Ovary (tissue), 3 donors: ENCODE data around the gene ARSJ.

Experiments
- POLR2A ChIP-seq: fragments of 450-650 bp; IDR thresholded peaks from one replicate; pipeline ENCODE4 v1.6.1; 2017; ENCODE audit warnings: antibody characterized with exemption, mild to moderate bottlenecking, moderate library complexity
- TF ChIP-seq, protein P1 (sequence below), 3 donors: fragments of 450-650 bp in 2 of 3; fragments of 200-600 bp in 1 of 3; IDR thresholded peaks; one replicate each; pipeline versions ENCODE4 v1.5.1 to v1.8.0; 2016 to 2022; ENCODE audit warnings: antibody characterized with exemption in 3 of 3, mild to moderate bottlenecking in 1 of 3
- donor health status: DM: no; HTN: no; CAD: no.

DNA sequence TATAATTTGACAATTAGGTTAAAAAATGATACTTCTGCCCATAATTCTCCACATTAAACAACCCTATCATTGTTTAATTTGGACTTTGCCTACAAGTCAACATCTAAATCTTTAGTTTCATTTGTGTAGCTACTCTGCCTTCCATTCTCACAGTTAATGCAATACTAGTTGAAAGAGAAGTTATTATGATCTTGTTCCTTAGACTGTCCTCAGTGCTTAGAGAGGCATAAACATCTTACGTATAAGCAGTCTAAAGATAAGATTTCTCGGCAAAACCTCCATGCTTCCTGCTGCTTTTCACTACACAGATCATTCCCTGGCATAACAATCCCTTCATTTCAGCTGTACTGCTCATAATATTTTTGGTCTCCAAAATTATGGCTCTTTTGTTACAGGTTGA, 112.8 kb downstream of the ARSJ start:
- TF ChIP-seq, protein P1, sequence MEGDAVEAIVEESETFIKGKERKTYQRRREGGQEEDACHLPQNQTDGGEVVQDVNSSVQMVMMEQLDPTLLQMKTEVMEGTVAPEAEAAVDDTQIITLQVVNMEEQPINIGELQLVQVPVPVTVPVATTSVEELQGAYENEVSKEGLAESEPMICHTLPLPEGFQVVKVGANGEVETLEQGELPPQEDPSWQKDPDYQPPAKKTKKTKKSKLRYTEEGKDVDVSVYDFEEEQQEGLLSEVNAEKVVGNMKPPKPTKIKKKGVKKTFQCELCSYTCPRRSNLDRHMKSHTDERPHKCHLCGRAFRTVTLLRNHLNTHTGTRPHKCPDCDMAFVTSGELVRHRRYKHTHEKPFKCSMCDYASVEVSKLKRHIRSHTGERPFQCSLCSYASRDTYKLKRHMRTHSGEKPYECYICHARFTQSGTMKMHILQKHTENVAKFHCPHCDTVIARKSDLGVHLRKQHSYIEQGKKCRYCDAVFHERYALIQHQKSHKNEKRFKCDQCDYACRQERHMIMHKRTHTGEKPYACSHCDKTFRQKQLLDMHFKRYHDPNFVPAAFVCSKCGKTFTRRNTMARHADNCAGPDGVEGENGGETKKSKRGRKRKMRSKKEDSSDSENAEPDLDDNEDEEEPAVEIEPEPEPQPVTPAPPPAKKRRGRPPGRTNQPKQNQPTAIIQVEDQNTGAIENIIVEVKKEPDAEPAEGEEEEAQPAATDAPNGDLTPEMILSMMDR (IDR thresholded peaks at IDR 0.05), result no peak
- no peak for TF ChIP-seq POLR2A
